Upper lobe of left lung (tissue), 6 donors: ENCODE results near the gene PPM1L. TPM values are rescaled to one million over a fixed set of nuclear protein-coding genes. Genes with fewer than 3 reads are reported as not detected.

Source experiments
- ATAC-seq, 2 donors: fragments of 200-7000 bp; cut with Tn5 transposase; one replicate each; pipeline ENCODE4 v1.9.1; 2022; ENCODE audit warnings: mild to moderate bottlenecking in 2 of 2, moderate library complexity in 2 of 2; ENCODE audit not compliant: low FRiP score in 2 of 2
- DNase-seq, 2 donors: peaks; one replicate each; pipeline ENCODE4 v3.0.0-alpha.2; 2019 to 2020
- H3K27ac ChIP-seq, 4 donors: fragments of 200-600 bp; sonication (generic); one replicate each; pipeline ENCODE4 v1.5.1; 2016 to 2019
- H3K27me3 ChIP-seq, 4 donors: fragments of 200-600 bp; sonication (generic); one replicate each; pipeline ENCODE4 v1.5.1; 2017 to 2019
- H3K36me3 ChIP-seq, 4 donors: fragments of 200-600 bp; sonication (generic); one replicate each; pipeline ENCODE4 v1.5.1; 2016 to 2019
- H3K4me1 ChIP-seq, 4 donors: fragments of 200-600 bp; sonication (generic); one replicate each; pipeline ENCODE4 v1.5.1; 2018 to 2019
- H3K4me3 ChIP-seq, 4 donors: fragments of 200-600 bp; sonication (generic); one replicate each; pipeline ENCODE4 v1.5.1; 2017 to 2019; ENCODE audit warnings: mild to moderate bottlenecking in 2 of 4, moderate library complexity in 1 of 4
- H3K9me3 ChIP-seq, 4 donors: fragments of 200-600 bp; sonication (generic); one replicate each; pipeline ENCODE4 v1.5.1; 2018 to 2019
- CTCF ChIP-seq, 6 experiments: fragments of 450-650 bp in 4 of 6; fragments of 200-600 bp in 2 of 6; sonication (generic) in 2 of 6; IDR thresholded peaks; one replicate each; pipeline ENCODE4 v1.5.1; 2016 to 2019; ENCODE audit warnings: antibody characterized with exemption in 6 of 6
- EP300 ChIP-seq, 4 donors: sonication (generic); formaldehyde crosslinking; IDR thresholded peaks; one replicate each; pipeline ENCODE4 v1.5.1; 2017; ENCODE audit warnings: antibody characterized with exemption in 4 of 4, control low read depth in 2 of 4
- POLR2A ChIP-seq, 4 donors: fragments of 450-650 bp; IDR thresholded peaks; one replicate each; pipeline ENCODE4 v1.5.1; 2016 to 2017; ENCODE audit warnings: antibody characterized with exemption in 4 of 4, mild to moderate bottlenecking in 2 of 4
- POLR2AphosphoS5 ChIP-seq, 2 donors: sonication (generic); formaldehyde crosslinking; IDR thresholded peaks; one replicate each; pipeline ENCODE4 v1.5.1; 2017; ENCODE audit warnings: antibody characterized with exemption in 2 of 2
- WGBS, 2 donors: methylation state at CpG; one replicate each; pipeline ENCODE4 v1.1.5; 2017 to 2018; 5-methylcytosine and 5-hydroxymethylcytosine counted together
- total RNA-seq, 6 donors: library from RNA; depleted of rRNA in 4 of 6; stranded (reverse); fragments of >200 nt in 4 of 6; gene quantifications; one replicate each; pipeline versions ENCODE4 v1.1.0 to v1.2.1, GENCODE V29; 2016 to 2021
- donor health status: DM: no; HTN: no; CAD: no; lungs with moderate emphysema.
- donor health status: DM: no; HTN: yes; CAD: no; lungs with severe emphysema.

PPM1L gene
- total RNA-seq, 6 donors from 2014 or later, result 11.3 to 26.8 (median 18.7) TPM

GRCh38 chr3:160963949-160964348 lies 207.9 kb downstream of the PPM1L start:
- Histone ChIP-seq H3K27me3 (no peaks in the 10 kb centered on the region), H3K4me3 (no peak overlapping the region), H3K9me3 (no peaks in the 10 kb centered on the region), H3K27ac (no peak overlapping the region), H3K36me3 (no peaks in the 10 kb centered on the region), H3K4me1 (no peaks in the 10 kb centered on the region)
- TF ChIP-seq CTCF (IDR thresholded peaks at IDR 0.05), result no peak
- no peak for TF ChIP-seq POLR2A (IDR thresholded peaks at IDR 0.05)
- no peak for TF ChIP-seq POLR2AphosphoS5 (IDR thresholded peaks at IDR 0.05)
- TF ChIP-seq EP300 (IDR thresholded peaks at IDR 0.05), result no peak
- DNase-seq, result no peak
- 0 to 38% methylated on average over 1 of the region's 1 CpG for WGBS, 2 donors
- ATAC-seq, result no peak

DNA sequence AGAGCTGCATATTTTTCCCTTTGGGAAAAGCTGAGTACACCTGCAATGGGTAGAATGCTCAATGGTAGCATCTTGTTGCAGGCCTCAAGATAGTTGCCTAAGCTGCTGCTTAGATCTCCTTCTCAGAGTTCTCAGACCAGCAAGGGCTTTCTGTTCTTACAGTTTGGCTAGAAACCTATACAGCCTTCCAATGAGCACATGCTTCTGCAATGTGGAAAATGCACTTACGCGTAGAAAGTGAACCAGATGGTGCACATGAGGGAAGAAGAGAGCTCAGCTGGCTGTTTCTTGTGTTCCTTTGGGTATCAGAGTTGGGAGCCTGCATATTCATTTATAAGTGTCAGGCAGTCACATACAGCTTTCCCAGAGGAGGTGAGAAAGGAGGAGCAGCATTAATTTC lies 212.7 kb downstream of the PPM1L start:
- no peak for TF ChIP-seq EP300 (IDR thresholded peaks at IDR 0.05)
- no peak for TF ChIP-seq POLR2A (IDR thresholded peaks at IDR 0.05)
- TF ChIP-seq POLR2AphosphoS5 (IDR thresholded peaks at IDR 0.05), result no peak
- TF ChIP-seq CTCF (IDR thresholded peaks at IDR 0.05), result no peak
- Histone ChIP-seq H3K4me1 (peaks cover 0 to 7% (median 3%) of the 10 kb centered on the region in 4 donors), H3K27me3 (no peaks in the 10 kb centered on the region), H3K36me3 (no peaks in the 10 kb centered on the region), H3K9me3 (no peaks in the 10 kb centered on the region), H3K27ac (no peak overlapping the region), H3K4me3 (no peak overlapping the region)
- ATAC-seq, result no peak
- WGBS, 2 donors, result 35 to 44% methylated on average over 2 of the region's 2 CpGs
- DNase-seq, result no peak

DNA sequence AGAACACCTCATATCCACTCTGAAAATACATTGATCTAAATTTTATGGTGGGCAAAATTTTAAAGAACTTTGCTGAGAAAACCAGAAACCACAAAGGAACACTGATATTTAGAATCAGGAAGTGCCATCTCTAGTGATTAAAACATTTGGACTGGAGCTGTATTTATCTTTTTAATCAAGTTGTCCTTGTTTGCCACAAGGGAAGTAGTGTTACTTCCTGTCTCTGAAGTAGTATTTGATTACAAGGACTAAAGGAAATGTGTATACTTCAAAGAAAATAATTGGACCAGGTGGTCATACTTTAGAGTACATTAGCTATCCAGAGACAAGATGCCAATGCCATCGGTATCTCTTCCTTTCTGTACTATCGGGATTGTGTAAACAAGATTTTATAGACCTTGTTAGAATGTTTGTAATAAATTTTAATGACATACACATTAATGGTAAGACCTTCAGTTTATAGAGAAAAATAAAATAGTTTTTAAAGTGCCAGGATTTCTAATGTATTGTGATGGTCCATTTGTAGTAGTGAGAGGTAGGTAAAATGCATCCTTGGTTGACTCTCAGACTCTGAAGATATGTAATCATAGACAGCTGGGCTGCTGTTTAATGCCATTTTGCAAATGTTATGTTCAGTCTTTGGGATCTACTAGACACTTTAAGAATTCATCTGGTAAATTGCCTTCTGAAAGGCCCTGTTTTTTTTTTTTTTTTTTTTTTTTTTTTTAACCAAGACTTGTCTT lies 217.2 kb downstream of the PPM1L start:
- Histone ChIP-seq H3K9me3 (no peaks in the 10 kb centered on the region), H3K4me3 (no peak overlapping the region), H3K36me3 (no peaks in the 10 kb centered on the region), H3K4me1 (peaks cover 0 to 7% (median 4%) of the 10 kb centered on the region in 4 donors), H3K27me3 (no peaks in the 10 kb centered on the region), H3K27ac (no peak overlapping the region)
- ATAC-seq, result no peak
- DNase-seq, result no peak
- WGBS, 2 donors, result 37 to 47% methylated on average over 2 of the region's 2 CpGs
- TF ChIP-seq POLR2A (IDR thresholded peaks at IDR 0.05) (no peak), EP300 (IDR thresholded peaks at IDR 0.05) (no peak), POLR2AphosphoS5 (IDR thresholded peaks at IDR 0.05) (no peak), CTCF (IDR thresholded peaks at IDR 0.05) (no peak)

DNA sequence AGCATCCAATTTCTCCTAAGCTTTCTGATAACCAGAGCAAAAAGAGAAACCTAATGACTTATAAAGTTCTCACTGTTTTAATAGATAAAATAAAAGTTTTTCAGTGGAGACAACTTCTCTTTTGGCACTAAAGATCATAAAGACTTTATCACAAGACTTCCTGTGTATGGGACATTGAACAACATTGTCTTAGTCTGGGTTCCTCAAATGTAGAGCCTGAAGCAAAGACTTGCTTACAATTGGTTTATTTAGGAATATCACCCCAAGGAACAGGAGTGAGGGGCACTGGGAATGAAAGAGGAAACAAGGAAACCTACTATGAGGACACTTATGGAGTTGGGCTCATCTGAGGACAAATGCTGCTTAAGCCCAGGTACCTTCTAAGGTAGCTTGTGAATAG lies 221.7 kb downstream of the PPM1L start:
- DNase-seq (no peak), ATAC-seq (peak in 1 of 2 donors; percentile 32)
- peak overlapping the region in 1 of 4 donors; percentile 56 for H3K27ac ChIP-seq
- no peaks in the 10 kb centered on the region for H3K27me3 ChIP-seq
- H3K36me3 ChIP-seq, result no peaks in the 10 kb centered on the region
- TF ChIP-seq EP300 (IDR thresholded peaks at IDR 0.05), result no peak
- no peak for TF ChIP-seq POLR2AphosphoS5 (IDR thresholded peaks at IDR 0.05)
- no peak for TF ChIP-seq POLR2A (IDR thresholded peaks at IDR 0.05)
- TF ChIP-seq CTCF (IDR thresholded peaks at IDR 0.05), result no peak
- no peaks in the 10 kb centered on the region for H3K9me3 ChIP-seq
- H3K4me3 ChIP-seq, result no peak overlapping the region
- peaks cover 0 to 8% (median 4%) of the 10 kb centered on the region in 4 donors for H3K4me1 ChIP-seq

GRCh38 chr3:160980740-160981139 lies 224.7 kb downstream of the PPM1L start:
- TF ChIP-seq EP300 (IDR thresholded peaks at IDR 0.05), result no peak
- TF ChIP-seq CTCF (IDR thresholded peaks at IDR 0.05), result no peak
- no peak for TF ChIP-seq POLR2AphosphoS5 (IDR thresholded peaks at IDR 0.05)
- TF ChIP-seq POLR2A (IDR thresholded peaks at IDR 0.05), result no peak
- Histone ChIP-seq H3K36me3 (no peaks in the 10 kb centered on the region), H3K4me1 (peaks cover 0 to 3% (median 0%) of the 10 kb centered on the region in 4 donors), H3K4me3 (no peak overlapping the region), H3K27me3 (no peaks in the 10 kb centered on the region), H3K9me3 (no peaks in the 10 kb centered on the region), H3K27ac (peak overlapping the region in 1 of 4 donors; percentile 62)
- WGBS, 2 donors, result 67 to 79% methylated on average over 2 of the region's 2 CpGs
- DNase-seq, result no peak
- peak in 1 of 2 donors; percentile 61 for ATAC-seq
